HEK293T (cell line): ENCODE measurements around the gene CIITA.

Source experiments
- CTCF ChIA-PET: fragments of 350-600 bp; formaldehyde crosslinking; extraction: SDS; loops from one replicate; lab custom pipeline; 2021; ENCODE audit warnings: antibody characterized with exemption, inconsistent platforms; lab: Yijun Ruan, JAX
- POLR2A ChIA-PET: fragments of 350-600 bp; formaldehyde crosslinking; extraction: SDS; loops from one replicate; lab custom pipeline; 2020; ENCODE audit warnings: antibody characterized with exemption, inconsistent platforms; lab: Yijun Ruan, JAX
- DNase-seq: peaks from one replicate; pipeline ENCODE4 v3.0.0; 2012; ENCODE audit warnings: mixed read lengths; ENCODE audit errors: extremely low spot score
- ARNT ChIP-seq: fragments of 450-650 bp; IDR thresholded peaks from 2 replicates; pipeline ENCODE4 v1.6.1; 2017; ENCODE audit warnings: mild to moderate bottlenecking
- BHLHE40 ChIP-seq: fragments of 450-650 bp; IDR thresholded peaks from 2 replicates; pipeline ENCODE4 v1.6.1; 2016; ENCODE audit warnings: mild to moderate bottlenecking, moderate library complexity, borderline replicate concordance
- CTBP1 ChIP-seq: fragments of 450-650 bp; IDR thresholded peaks from 2 replicates; pipeline ENCODE4 v1.6.1; 2016; ENCODE audit warnings: borderline replicate concordance
- ELF4 ChIP-seq: fragments of 450-650 bp; IDR thresholded peaks from 2 replicates; pipeline ENCODE4 v1.6.1; 2017; ENCODE audit warnings: antibody characterized with exemption
- FOXA1 ChIP-seq: fragments of 450-650 bp; IDR thresholded peaks from 2 replicates; pipeline ENCODE4 v1.6.1; 2016; ENCODE audit warnings: mild to moderate bottlenecking
- FOXK2 ChIP-seq: fragments of 450-650 bp; IDR thresholded peaks from 2 replicates; pipeline ENCODE4 v1.6.1; 2016; ENCODE audit warnings: mild to moderate bottlenecking
- FOXM1 ChIP-seq: fragments of 450-650 bp; IDR thresholded peaks from 2 replicates; pipeline ENCODE4 v1.6.1; 2017; ENCODE audit warnings: mild to moderate bottlenecking, borderline replicate concordance
- HDGF ChIP-seq: fragments of 450-650 bp; IDR thresholded peaks from 2 replicates; pipeline ENCODE4 v1.6.1; 2017; ENCODE audit warnings: antibody characterized with exemption, borderline replicate concordance
- L3MBTL2 ChIP-seq: fragments of 450-650 bp; conservative IDR thresholded peaks from 2 replicates; pipeline ENCODE4 v1.6.1; 2016; ENCODE audit warnings: mild to moderate bottlenecking
- LEF1 ChIP-seq: fragments of 450-650 bp; IDR thresholded peaks from 2 replicates; pipeline ENCODE4 v1.6.1; 2017; ENCODE audit warnings: mild to moderate bottlenecking, borderline replicate concordance
- NFRKB ChIP-seq: fragments of 450-650 bp; IDR thresholded peaks from 2 replicates; pipeline ENCODE4 v1.6.1; 2016; ENCODE audit warnings: mild to moderate bottlenecking, moderate library complexity
- SP1 ChIP-seq: fragments of 450-650 bp; IDR thresholded peaks from 2 replicates; pipeline ENCODE4 v1.6.1; 2017
- SUZ12 ChIP-seq: fragments of 450-650 bp; IDR thresholded peaks from 2 replicates; pipeline ENCODE4 v1.6.1; 2016; ENCODE audit warnings: mild to moderate bottlenecking
- TARDBP ChIP-seq: fragments of 450-650 bp; IDR thresholded peaks from 2 replicates; pipeline ENCODE4 v1.6.1; 2016
- ZNF384 ChIP-seq: fragments of 450-650 bp; IDR thresholded peaks from 2 replicates; pipeline ENCODE4 v1.6.1; 2016
- TF ChIP-seq, protein P1 (sequence below): fragments of 450-650 bp; IDR thresholded peaks from 2 replicates; pipeline ENCODE4 v1.6.1; 2016

CIITA gene

DNA sequence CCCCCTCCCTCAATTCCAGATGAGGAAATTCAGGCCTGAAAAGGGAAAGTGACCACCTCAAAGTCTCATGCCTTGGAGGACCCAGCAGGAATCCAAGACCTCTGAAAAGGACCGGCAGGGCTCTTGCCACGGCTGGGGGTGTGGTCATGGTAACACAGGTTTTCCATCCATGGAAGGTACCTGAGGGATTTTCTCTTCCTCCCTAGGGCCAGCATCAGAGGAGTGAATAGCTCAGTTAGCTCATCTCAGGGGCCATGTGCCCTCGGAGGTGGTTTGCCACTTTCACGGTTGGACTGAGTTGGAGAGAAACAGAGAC lies 1.3 kb downstream of the CIITA start:
- no peak for TF ChIP-seq FOXK2
- no peak for TF ChIP-seq FOXA1
- TF ChIP-seq L3MBTL2: no peak
- TF ChIP-seq BHLHE40: no peak
- no peak for DNase-seq
- ChIA-PET POLR2A (interaction anchor here (1.0 kb wide), 1 partner anchor 134 kb away, joined by 3 read pairs; the partner anchor contains the start of gene NUBP1), CTCF (no interaction called here)

GRCh38 chr16:10878644-10879501 lies 1.9 kb downstream of the CIITA start:
- CTCF ChIA-PET: interaction anchor here (0.5 kb wide), 1 partner anchor 185 kb away, joined by 4 read pairs; no protein-coding TSS in a partner anchor
- no peak for DNase-seq
- TF ChIP-seq NFRKB: no peak
- no peak for TF ChIP-seq BHLHE40
- no peak for TF ChIP-seq L3MBTL2
- POLR2A ChIA-PET: interaction anchor here (1.0 kb wide), 1 partner anchor 135 kb away, joined by 3 read pairs; the partner anchor contains the start of gene NUBP1

DNA sequence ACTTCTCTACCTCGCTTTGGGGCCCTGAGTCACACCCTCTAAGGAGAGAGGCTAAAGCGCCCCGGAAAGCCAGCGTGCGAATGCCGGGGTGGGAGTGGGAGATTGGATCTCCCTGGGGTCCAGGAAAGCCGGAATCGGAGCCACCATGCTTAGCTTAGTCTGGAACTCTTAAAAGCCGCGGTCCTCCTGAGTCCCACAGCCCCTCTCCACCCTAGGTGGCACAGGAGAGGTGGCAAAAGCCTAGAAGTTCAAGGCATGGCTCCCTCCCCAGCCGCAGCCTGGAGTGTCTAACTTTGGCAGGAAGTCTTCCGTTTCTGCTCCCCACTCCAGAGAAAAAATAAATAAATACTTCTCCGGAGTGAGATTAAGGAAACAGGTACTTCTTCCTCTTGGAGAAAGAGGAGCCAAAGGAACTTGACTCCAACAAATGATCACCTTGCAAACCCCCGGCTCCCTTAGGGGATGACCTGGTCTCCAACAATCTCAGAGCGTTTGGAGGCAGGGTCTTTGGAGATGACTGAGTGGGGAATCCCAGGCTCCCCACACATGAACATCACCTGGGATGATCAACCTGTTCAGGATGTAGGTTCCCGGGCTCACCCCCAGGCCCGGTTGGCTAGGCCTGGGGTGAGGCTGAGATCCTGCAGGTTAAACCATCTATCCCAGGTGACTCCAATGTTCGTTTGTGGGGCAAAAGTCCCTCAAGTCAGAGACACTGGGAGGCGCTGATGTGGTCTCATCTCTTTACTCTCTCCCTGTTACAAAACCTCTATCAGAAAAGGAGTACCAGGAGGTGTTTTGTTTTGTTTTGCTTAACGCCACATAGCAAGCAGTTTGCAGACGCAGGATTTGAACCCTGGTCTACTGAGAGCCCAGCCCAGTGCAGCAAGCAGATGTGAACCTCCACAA lies 2.9 kb downstream of the CIITA start:
- no peak for TF ChIP-seq FOXM1
- TF ChIP-seq CTBP1: no peak
- no peak for TF ChIP-seq SUZ12
- no peak for TF ChIP-seq ZNF384
- TF ChIP-seq NFRKB: no peak
- TF ChIP-seq, protein P1, sequence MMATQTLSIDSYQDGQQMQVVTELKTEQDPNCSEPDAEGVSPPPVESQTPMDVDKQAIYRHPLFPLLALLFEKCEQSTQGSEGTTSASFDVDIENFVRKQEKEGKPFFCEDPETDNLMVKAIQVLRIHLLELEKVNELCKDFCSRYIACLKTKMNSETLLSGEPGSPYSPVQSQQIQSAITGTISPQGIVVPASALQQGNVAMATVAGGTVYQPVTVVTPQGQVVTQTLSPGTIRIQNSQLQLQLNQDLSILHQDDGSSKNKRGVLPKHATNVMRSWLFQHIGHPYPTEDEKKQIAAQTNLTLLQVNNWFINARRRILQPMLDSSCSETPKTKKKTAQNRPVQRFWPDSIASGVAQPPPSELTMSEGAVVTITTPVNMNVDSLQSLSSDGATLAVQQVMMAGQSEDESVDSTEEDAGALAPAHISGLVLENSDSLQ: no peak
- no peak for TF ChIP-seq ARNT
- no peak for TF ChIP-seq SP1
- TF ChIP-seq L3MBTL2: no peak
- POLR2A ChIA-PET: interaction anchor here (0.6 kb wide), 1 partner anchor 382 kb away, joined by 3 read pairs; no protein-coding TSS in a partner anchor

DNA sequence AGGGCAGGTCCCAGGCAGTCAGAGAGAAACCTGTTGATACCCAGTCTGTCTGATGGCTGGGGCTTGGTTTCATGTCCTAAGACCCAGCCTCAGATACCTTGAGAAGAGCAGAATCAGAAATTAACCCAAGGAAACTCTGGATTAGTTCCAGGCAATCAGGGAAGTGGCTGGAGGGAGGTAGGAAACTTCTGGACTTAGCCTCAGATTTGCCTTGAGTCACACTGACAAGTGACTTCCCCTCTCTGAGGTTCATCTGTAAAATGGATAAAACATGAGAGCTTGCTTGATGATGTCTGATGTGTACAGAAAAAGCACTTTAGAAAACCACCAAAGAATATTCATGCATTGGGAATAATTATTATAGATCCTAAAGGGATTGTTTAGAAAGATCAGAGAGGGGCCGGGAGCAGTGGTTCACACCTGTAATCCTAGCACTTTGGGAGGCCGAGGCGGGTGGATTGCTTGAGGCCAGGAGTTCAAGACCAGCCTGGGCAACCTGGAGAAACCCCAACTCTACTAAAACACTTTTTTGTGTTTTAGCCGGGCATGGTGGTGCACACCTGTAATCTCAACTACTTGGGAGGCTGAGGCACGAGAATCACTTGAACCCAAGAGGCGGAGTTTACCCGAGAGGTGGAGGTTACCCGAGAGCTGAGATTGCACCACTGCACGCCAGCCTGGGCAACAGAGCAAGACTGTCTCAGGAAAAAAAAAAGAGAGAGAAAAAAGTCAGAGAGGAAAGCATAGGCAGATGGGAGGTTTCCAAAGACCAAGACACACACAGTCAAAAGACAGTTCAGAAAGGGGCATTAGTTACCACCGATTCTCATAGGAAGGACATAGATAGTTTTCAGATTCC lies 3.8 kb downstream of the CIITA start:
- DNase-seq: no peak
- ChIA-PET CTCF (no interaction called here), POLR2A (no interaction called here)
- no peak for TF ChIP-seq SUZ12
- no peak for TF ChIP-seq L3MBTL2
- TF ChIP-seq SP1: no peak

More for the DNA sequence above, 2.9 kb downstream of the CIITA start:
- CTCF ChIA-PET: no interaction called here
- DNase-seq: no peak

DNA sequence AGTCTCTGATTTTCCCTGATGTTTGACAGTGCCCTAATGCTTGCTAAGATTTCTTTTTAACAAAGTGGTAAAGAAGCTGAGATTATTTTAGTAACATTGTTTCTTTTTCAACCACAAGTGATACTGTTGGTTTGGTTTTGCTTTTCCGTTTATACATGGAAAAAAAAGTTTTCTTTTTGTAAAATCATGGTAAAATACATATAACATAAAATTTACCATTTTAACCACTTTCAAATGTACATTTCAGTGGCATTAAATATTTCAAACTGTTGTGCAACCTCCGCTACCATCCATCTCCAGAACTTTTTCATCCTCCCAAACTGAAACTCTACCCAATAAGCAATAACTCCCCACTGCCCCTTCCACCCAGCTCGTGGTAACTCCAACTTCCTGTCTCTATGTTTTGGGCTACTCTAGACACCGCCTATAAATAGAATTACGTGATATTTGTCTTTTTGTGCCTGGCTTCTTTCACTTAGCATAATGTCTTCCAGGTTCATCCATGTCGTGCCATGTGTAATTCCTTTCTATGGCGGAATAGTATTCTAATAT lies 4.6 kb downstream of the CIITA start:
- TF ChIP-seq CTBP1: no peak
- TF ChIP-seq, protein P1: no peak
- no peak for TF ChIP-seq TARDBP
- no peak for TF ChIP-seq ARNT
- no peak for TF ChIP-seq L3MBTL2
- no peak for TF ChIP-seq LEF1
- no peak for TF ChIP-seq SUZ12
- TF ChIP-seq BHLHE40: no peak
- no peak for TF ChIP-seq HDGF
- TF ChIP-seq ELF4: no peak
- no peak for TF ChIP-seq ZNF384
- no peak for TF ChIP-seq NFRKB
- ChIA-PET POLR2A (no interaction called here), CTCF (no interaction called here)
- DNase-seq: no peak

GRCh38 chr16:10883004-10883403 lies 6.0 kb downstream of the CIITA start:
- TF ChIP-seq ZNF384 (no peak), L3MBTL2 (no peak), LEF1 (no peak), CTBP1 (no peak), NFRKB (no peak), BHLHE40 (no peak), HDGF (no peak), SP1 (no peak), ARNT (no peak), FOXM1 (no peak), ELF4 (no peak), TARDBP (no peak), FOXA1 (no peak), FOXK2 (no peak)
- TF ChIP-seq, protein P1: no peak
- DNase-seq: no peak
- ChIA-PET POLR2A (no interaction called here), CTCF (no interaction called here)
